Left ventricle myocardium inferior (tissue), 1 donor: Measurements from ENCODE around the gene SNX1. TPM values are rescaled to one million over a fixed set of nuclear protein-coding genes. Genes with fewer than 3 reads are reported as not detected.

Source experiments
- DNase-seq: peaks from one replicate; pipeline ENCODE4 v3.0.0-alpha.2; 2020
- H3K27ac ChIP-seq: fragments of 200-600 bp; replicated peaks from 2 replicates; pipeline ENCODE4 v1.8.0; 2021
- H3K27me3 ChIP-seq: fragments of 200-600 bp; 2 replicates; pipeline ENCODE4 v1.8.0; 2021; ENCODE audit warnings: low read depth
- H3K36me3 ChIP-seq: fragments of 200-600 bp; 2 replicates; pipeline ENCODE4 v1.8.0; 2021
- H3K4me1 ChIP-seq: fragments of 200-600 bp; 2 replicates; pipeline ENCODE4 v1.8.0; 2021
- H3K4me3 ChIP-seq: fragments of 200-600 bp; 2 replicates; pipeline ENCODE4 v1.8.0; 2021; ENCODE audit warnings: mild to moderate bottlenecking, moderate library complexity
- H3K9me3 ChIP-seq: fragments of 200-600 bp; replicated peaks from 2 replicates; pipeline ENCODE4 v1.8.0; 2021
- intact Hi-C: fragments of 100-400 bp; cut with micrococcal nuclease; formaldehyde crosslinking; loops from one replicate; pipeline ENCODE4 v1.11.0; 2022
- long read RNA-seq: library from polyadenylated mRNA; unstranded; transcript quantifications from one replicate; pipeline ENCODE4 v2.0.0, GENCODE V29; 2021
- total RNA-seq: library from RNA; stranded (reverse); fragmentation: NEBNext Ultra II Directional; extraction: Animal tissue kit (Norgen Biotek cat#: 25700); gene quantifications from one replicate; pipeline ENCODE4 v1.2.1, GENCODE V29; 2021
- TF ChIP-seq, protein P1 (sequence below): fragments of 200-600 bp; IDR thresholded peaks from 2 replicates; pipeline ENCODE4 v1.8.0; 2021; ENCODE audit warnings: antibody characterized with exemption, mild to moderate bottlenecking, borderline replicate concordance
- donor health status: DM: no; HTN: yes; CAD: no; lungs with severe emphysema.

The SNX1 gene, protein sequence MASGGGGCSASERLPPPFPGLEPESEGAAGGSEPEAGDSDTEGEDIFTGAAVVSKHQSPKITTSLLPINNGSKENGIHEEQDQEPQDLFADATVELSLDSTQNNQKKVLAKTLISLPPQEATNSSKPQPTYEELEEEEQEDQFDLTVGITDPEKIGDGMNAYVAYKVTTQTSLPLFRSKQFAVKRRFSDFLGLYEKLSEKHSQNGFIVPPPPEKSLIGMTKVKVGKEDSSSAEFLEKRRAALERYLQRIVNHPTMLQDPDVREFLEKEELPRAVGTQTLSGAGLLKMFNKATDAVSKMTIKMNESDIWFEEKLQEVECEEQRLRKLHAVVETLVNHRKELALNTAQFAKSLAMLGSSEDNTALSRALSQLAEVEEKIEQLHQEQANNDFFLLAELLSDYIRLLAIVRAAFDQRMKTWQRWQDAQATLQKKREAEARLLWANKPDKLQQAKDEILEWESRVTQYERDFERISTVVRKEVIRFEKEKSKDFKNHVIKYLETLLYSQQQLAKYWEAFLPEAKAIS
- 72.1 TPM for total RNA-seq
- long read RNA-seq, transcript SNX1-208 (15 exons, 1,971 nt), result major isoform, 120 of 135 reads
- long read RNA-seq, partial matches to known transcripts, result 3 of 135 reads
- long read RNA-seq, other reads (novel, unspliced or antisense), result 12 of 135 reads

DNA sequence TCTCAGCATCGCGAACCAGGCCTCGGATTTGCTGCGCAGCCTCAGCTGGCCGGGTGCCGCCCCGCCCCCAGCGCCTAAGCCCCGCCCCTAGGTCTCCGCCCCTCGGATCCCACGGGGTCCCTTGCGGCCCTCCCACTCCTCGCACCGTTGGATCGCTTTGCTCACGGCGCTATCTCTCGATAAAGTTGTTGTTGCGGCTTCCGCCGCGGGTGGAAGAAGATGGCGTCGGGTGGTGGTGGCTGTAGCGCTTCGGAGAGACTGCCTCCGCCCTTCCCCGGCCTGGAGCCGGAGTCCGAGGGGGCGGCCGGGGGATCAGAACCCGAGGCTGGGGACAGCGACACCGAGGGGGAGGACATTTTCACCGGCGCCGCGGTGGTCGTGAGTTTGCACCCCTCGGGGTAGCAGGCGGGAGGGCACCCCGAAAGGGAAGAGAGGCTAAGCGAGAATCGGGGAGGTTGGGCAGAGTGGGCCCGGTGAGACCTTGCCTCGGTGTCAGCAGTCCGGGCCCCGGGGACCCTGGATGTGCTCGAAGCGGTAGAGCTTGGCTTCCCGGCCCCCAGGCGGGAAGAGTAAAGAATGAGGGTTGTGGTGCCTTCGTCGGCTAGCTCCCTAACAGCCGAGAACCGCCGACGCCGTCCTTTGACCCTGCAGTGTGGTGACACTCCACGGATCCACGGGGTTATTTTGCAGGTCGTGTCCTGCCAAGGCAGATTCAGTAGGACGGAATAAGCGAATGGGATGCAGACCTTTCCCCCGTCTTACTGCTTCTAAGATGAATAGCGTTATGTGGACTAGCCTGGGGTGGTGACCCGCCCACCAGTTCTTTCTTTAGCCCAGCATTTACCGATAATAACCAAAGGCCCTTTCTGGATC is at the start of gene SNX1:
TSS of gene SNX1 (plus strand) at position 188 of the 873 bp plus-strand sequence. CDS start at position 220, 32 bp downstream.
- no peaks in the 10 kb centered on the region for H3K36me3 ChIP-seq
- no peaks in the 10 kb centered on the region for H3K9me3 ChIP-seq
- peak; percentile 96 for DNase-seq
- peak within 1 kb of the TSS; percentile 91 for H3K4me3 ChIP-seq
- no peaks in the 10 kb centered on the region for H3K27me3 ChIP-seq
- peaks cover 88% of the 10 kb centered on the region for H3K4me1 ChIP-seq
- intact Hi-C loops, result no loop called here
- H3K27ac ChIP-seq, result peak within 1 kb of the TSS; percentile 93
- TF ChIP-seq, protein P1, sequence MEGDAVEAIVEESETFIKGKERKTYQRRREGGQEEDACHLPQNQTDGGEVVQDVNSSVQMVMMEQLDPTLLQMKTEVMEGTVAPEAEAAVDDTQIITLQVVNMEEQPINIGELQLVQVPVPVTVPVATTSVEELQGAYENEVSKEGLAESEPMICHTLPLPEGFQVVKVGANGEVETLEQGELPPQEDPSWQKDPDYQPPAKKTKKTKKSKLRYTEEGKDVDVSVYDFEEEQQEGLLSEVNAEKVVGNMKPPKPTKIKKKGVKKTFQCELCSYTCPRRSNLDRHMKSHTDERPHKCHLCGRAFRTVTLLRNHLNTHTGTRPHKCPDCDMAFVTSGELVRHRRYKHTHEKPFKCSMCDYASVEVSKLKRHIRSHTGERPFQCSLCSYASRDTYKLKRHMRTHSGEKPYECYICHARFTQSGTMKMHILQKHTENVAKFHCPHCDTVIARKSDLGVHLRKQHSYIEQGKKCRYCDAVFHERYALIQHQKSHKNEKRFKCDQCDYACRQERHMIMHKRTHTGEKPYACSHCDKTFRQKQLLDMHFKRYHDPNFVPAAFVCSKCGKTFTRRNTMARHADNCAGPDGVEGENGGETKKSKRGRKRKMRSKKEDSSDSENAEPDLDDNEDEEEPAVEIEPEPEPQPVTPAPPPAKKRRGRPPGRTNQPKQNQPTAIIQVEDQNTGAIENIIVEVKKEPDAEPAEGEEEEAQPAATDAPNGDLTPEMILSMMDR, result no peak

DNA sequence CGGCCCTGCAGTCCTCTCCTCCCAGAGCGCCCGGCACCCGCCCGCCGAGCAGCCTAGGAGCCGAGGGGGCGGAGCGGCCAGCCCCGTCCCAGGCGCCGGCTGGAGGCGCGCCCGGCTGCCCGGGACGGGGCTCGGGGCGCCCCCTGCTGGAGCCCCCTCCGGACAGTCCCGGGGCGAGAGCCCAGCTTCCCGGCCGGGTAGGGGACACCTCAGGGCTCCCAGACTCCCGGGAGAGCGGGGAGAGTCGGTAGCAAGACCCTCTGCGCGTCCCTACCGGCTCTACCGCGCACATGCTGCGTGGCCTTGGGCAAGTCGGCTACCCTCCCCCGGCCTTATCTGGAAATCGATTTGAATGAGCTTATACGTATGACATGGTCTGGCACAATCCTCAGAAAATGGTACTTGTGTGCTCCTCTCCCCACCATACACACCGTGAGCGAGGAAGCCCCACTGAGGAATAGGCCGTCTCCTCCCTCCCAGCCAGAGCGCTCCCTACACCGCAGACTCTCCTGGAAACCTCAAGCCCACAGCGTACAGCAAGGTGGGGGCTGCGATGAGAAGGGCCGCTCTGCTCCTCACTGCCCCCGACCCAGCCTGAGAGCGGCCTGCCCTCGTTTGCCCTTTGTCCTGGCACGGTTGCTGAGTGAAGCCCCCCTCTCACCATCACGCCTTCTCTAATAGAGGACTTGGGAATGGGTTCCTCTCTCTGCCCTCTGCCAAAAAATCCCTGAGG is 49.2 kb upstream of the SNX1 start, which contains the start of gene DAPK2:
TSS of gene DAPK2 (minus strand) at position 65 of the 733 bp plus-strand sequence. CDS start 6,224 bp downstream, outside the sequence.
- intact Hi-C loops, result loop anchor here (5.0 to 10.0 kb wide), 3 partner anchors 102 to 294 kb away; partner anchors contain the start of gene HERC1
- peak within 1 kb of the TSS; percentile 88 for H3K27ac ChIP-seq
- H3K27me3 ChIP-seq, result no peaks in the 10 kb centered on the region
- H3K4me3 ChIP-seq, result peak within 1 kb of the TSS; percentile 82
- H3K4me1 ChIP-seq, result peaks cover 62% of the 10 kb centered on the region
- DNase-seq, result peak; percentile 77
- TF ChIP-seq, protein P1, result peak; percentile 87
- H3K9me3 ChIP-seq, result no peaks in the 10 kb centered on the region
- no peaks in the 10 kb centered on the region for H3K36me3 ChIP-seq

DNA sequence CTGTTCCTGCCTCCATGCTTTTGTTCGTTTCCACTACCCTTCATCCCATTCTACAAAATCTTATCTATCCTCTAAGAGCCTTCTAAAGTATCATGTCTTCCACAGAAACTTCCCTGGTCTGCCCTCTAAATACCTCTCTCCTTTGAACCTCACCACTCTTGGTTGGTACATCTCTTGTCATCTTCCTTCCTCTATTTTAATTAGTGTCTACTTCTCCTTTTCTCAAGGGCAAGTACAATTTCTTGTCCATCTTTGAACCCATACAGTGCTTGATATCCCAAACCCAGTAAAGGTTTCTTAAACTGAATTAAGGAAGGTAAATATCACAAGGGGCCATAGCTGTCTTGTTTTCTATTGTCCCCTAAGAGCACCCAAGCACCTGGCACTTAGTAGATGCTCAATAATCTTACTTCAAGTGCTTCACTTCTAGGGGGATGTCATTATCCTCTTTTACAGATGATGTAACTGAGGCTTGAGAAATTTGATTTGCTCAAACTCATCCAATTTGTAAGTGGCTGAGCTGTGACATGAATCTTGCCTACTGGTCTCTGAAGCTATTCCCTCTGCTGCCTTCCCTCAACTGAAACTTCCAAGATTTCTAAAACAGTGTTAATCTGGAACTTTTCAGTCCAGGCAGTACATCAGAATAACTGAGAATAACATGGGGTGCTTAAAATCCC is 46.9 kb upstream of the SNX1 start:
- Histone ChIP-seq H3K4me1 (peaks cover 38% of the 10 kb centered on the region), H3K36me3 (no peaks in the 10 kb centered on the region), H3K27me3 (no peaks in the 10 kb centered on the region), H3K4me3 (no peak overlapping the region), H3K27ac (no peak overlapping the region), H3K9me3 (no peaks in the 10 kb centered on the region)
- DNase-seq, result no peak
- TF ChIP-seq, protein P1, result no peak
- intact Hi-C loops, result loop anchor here (5.0 to 10.0 kb wide), 3 partner anchors 104 to 297 kb away; partner anchors contain the start of gene HERC1

DNA sequence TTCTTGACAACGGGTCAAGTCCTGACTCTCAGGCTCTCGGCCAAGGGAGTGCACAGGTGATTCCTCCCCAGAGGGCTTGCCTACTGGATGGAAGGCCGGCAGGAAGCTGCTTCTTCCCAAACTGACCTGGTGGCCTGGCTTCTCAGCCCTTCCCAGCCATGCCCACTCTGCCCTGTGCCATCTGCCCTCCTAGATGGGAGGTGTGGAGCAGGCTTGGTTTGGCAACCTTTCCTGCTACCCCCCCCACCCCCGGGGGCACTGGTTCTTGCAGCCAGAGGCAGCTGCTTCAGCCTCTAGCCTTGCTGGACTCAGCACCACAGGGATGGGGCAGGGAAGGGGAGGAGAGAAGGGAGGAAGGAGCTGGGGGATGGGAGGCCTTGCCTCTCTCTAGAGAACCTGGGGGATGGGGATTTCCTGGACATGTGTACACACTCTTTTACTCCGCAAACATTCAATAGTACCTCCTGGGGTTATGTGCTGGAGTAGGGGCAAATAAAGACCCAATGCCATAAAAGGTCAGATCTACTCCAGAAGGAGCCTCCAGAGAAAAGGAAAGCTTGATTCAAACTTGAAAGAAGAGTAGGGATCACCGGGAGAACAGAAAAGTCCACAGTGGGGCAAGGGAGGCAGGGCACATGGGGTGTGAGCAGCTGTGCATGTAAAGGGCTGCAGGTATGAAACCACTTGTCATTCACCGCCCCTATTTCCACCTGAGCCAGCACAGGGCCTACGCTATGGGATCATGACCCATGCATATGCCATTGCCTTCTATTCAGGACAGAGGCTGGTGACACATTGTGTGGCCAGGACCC is 45.3 kb upstream of the SNX1 start:
- Histone ChIP-seq H3K9me3 (no peaks in the 10 kb centered on the region), H3K36me3 (no peaks in the 10 kb centered on the region), H3K4me1 (peaks cover 24% of the 10 kb centered on the region), H3K4me3 (no peak overlapping the region), H3K27ac (no peak overlapping the region), H3K27me3 (no peaks in the 10 kb centered on the region)
- no peak for DNase-seq
- intact Hi-C loops, result no loop called here
- TF ChIP-seq, protein P1, result no peak
